AG04450 (cell line): Measurements from ENCODE around the gene DBP. TPM values are rescaled to one million over a fixed set of nuclear protein-coding genes. Genes with fewer than 3 reads are reported as not detected.

Experiments used
- CTCF ChIA-PET: fragments of 300-600, 350-600 bp; formaldehyde crosslinking; extraction: SDS; loops from one replicate; lab custom pipeline; 2022; ENCODE audit warnings: antibody characterized with exemption, inconsistent platforms; lab: Charles Lee
- POLR2A ChIA-PET: fragments of 350-600 bp; formaldehyde crosslinking; extraction: SDS; loops from one replicate; lab custom pipeline; 2021; ENCODE audit warnings: antibody characterized with exemption, inconsistent platforms; lab: Yijun Ruan, JAX
- DNase-seq: peaks from one replicate; pipeline ENCODE4 v3.0.0-alpha.2; 2011; ENCODE audit warnings: low read depth, low spot score
- H3K27ac ChIP-seq: one replicate; pipeline ENCODE4 v1.5.1; 2012; ENCODE audit warnings: low read depth, low read length, control low read depth
- H3K27me3 ChIP-seq: one replicate; pipeline ENCODE4 v1.6.0; 2012; ENCODE audit warnings: low read length; ENCODE audit not compliant: control insufficient read depth, insufficient read depth
- H3K4me3 ChIP-seq: 2 replicates; pipeline ENCODE4 v1.5.1; 2011; ENCODE audit warnings: mild to moderate bottlenecking, low read depth, low read length, control low read depth
- H3K9me3 ChIP-seq: 2 replicates; pipeline ENCODE4 v1.5.1; 2012; ENCODE audit warnings: low read length; ENCODE audit not compliant: control insufficient read depth, insufficient read depth
- polyA plus RNA-seq: library from polyadenylated mRNA; depleted of rRNA; stranded (reverse); fragments of >200 nt; gene quantifications from 2 replicates; pipeline ENCODE4 v1.2.3, GENCODE V29; 2011
- TF ChIP-seq, protein P1 (sequence below): IDR thresholded peaks from 2 replicates; pipeline ENCODE4 v1.5.1; 2011; ENCODE audit warnings: low read depth, low read length, control low read depth, inconsistent platforms

DBP gene
- polyA plus RNA-seq, 1 experiment = 4.0 TPM

DNA sequence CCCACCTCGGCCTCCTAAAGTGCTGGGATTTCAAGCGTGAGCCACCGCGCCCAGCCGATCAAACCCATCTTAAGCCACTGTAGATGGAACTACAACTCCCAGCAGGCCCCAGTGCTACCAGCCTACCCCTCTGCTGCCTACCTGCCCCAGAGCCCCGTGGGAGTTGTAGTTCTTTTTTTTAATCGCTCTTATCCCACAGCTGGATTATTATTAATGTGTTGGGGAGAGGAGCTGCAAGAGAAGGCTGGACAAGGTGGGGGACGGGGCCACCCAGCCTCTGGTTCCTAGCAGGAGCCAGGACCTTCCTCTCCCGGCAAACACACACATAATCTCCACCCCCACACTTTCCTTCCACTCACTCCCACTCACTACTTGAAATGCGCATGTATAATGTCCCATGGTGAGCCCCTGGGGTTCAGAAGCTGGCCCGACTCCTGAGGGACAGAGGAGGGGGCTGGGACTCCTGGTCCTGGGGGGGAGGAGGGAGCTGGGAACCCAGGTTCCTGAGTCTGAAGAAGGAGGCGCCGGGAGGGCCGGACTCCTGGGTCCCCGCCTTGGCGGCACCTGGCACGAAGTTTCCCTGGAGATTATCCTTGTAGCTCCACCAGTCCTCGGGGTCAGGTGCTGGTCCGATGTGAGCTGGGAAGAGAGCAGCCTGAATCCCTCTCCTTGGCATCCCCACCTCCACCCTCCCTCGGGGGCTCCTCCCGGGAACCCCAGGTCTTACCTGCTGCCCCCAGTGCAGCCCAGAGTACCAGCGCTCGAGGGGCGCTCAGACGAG is 7.8 kb upstream of the DBP start:
- ChIA-PET CTCF (interaction anchor here (0.6 to 2.3 kb wide), 11 partner anchors 11 to 443 kb away, joined by 3 to 19 read pairs (median 6); partner anchors contain the start of gene HSD17B14), POLR2A (interaction anchor here (0.6 to 2.4 kb wide), 7 partner anchors 8 to 194 kb away, joined by 3 to 11 read pairs (median 3); partner anchors contain the start of genes DBP, RPL18 and SPHK2)
- no peaks in the 10 kb centered on the region for H3K9me3 ChIP-seq
- H3K27ac ChIP-seq = peak overlapping the region; percentile 21
- peaks cover 2% of the 10 kb centered on the region for H3K27me3 ChIP-seq
- DNase-seq = no peak
- TF ChIP-seq, protein P1, sequence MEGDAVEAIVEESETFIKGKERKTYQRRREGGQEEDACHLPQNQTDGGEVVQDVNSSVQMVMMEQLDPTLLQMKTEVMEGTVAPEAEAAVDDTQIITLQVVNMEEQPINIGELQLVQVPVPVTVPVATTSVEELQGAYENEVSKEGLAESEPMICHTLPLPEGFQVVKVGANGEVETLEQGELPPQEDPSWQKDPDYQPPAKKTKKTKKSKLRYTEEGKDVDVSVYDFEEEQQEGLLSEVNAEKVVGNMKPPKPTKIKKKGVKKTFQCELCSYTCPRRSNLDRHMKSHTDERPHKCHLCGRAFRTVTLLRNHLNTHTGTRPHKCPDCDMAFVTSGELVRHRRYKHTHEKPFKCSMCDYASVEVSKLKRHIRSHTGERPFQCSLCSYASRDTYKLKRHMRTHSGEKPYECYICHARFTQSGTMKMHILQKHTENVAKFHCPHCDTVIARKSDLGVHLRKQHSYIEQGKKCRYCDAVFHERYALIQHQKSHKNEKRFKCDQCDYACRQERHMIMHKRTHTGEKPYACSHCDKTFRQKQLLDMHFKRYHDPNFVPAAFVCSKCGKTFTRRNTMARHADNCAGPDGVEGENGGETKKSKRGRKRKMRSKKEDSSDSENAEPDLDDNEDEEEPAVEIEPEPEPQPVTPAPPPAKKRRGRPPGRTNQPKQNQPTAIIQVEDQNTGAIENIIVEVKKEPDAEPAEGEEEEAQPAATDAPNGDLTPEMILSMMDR = no peak
- H3K4me3 ChIP-seq = peak overlapping the region; percentile 60

GRCh38 chr19:48644355-48644754 is 7.2 kb upstream of the DBP start:
- TF ChIP-seq, protein P1 = no peak
- no peaks in the 10 kb centered on the region for H3K9me3 ChIP-seq
- H3K27me3 ChIP-seq = peaks cover 2% of the 10 kb centered on the region
- no peak overlapping the region for H3K27ac ChIP-seq
- no peak for DNase-seq
- no peak overlapping the region for H3K4me3 ChIP-seq
- ChIA-PET CTCF (interaction anchor here (0.6 to 2.3 kb wide), 2 partner anchors 199 to 442 kb away, joined by 3 to 19 read pairs; no protein-coding TSS in a partner anchor), POLR2A (interaction anchor here (0.6 to 2.4 kb wide), 2 partner anchors 25 to 194 kb away, joined by 3 to 11 read pairs; partner anchors contain the start of genes RPL18 and SPHK2)

DNA sequence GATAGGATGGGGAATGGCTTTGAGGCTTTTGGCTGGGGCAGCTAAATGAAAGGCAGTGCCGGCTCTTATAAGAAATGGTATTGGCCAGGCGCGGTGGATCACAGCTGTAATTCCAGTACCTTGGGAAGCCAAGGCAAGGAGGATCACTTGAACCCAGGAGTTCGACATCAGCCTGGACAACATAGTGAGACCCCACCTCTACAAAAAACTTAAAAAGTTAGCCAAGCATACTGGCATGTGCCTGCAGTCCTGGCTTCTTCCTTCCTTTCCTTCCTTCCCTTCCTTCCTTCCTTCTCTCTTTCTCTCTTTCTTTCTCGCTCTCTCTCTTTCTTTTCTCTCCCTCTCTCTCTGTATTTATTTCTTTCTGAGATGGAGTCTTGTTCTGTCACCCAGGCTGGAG is 5.7 kb upstream of the DBP start:
- POLR2A ChIA-PET = no interaction called here
- DNase-seq = no peak

GRCh38 chr19:48641850-48642249 is 4.7 kb upstream of the DBP start:
- TF ChIP-seq, protein P1 = no peak
- peaks cover 5% of the 10 kb centered on the region; the same call in 1 of the 2 replicates for H3K9me3 ChIP-seq
- H3K27me3 ChIP-seq = peaks cover 2% of the 10 kb centered on the region
- no peak for DNase-seq
- no peak overlapping the region for H3K27ac ChIP-seq
- H3K4me3 ChIP-seq = no peak overlapping the region
- ChIA-PET CTCF (no interaction called here), POLR2A (interaction anchor here (0.7 kb wide), 1 partner anchor 23 kb away, joined by 9 read pairs; the partner anchor contains the start of gene RPL18)

More for the DNA sequence above, 5.7 kb upstream of the DBP start:
- TF ChIP-seq, protein P1 = no peak
- Histone ChIP-seq H3K27me3 (peaks cover 2% of the 10 kb centered on the region), H3K9me3 (peaks cover 5% of the 10 kb centered on the region; the same call in 1 of the 2 replicates), H3K27ac (no peak overlapping the region), H3K4me3 (no peak overlapping the region)
- CTCF ChIA-PET = no interaction called here
